Cerebellar cortex (tissue), 1 donor: Measurements from ENCODE around the gene ARL17B.
"Not testable (repeated sequence)": the region's sequence is repeated elsewhere in the genome, so short reads cannot be mapped to it uniquely, and the experiment has no call there.

Experiments
- DNase-seq: peaks from one replicate; pipeline ENCODE4 v3.0.0-alpha.2; 2015; ENCODE audit warnings: low spot score

The ARL17B gene

DNA sequence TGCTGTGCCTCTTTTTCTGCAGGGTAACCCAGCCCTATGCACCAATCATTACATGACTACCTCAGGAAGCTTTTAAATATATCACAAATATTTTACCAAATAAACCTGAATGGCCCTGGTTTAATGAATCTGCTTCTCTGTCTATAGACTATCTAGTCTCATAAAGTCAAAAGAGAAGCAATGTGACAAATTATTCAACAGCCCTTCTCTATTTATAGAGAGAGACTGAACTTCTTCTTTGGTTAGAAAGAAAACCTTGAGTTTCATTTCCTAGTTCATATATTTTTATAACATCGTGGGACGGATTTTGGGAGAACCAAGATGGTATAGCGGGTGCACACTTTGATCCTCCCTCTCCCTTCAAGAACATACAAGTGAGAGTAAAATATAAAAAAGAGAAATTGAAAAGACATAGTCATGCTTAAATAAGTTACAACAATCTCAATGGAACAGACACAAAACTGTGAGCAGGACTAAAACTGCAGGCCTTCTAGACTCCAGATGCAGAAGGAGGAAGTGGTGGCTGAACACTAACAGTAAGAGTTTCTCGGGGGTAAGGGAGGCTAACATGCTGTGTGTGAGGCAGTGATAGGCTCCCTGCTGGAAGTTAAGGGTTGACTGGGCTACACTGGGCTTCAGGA lies 70.5 kb downstream of the ARL17B start:
- DNase-seq = not testable (repeated sequence)

DNA sequence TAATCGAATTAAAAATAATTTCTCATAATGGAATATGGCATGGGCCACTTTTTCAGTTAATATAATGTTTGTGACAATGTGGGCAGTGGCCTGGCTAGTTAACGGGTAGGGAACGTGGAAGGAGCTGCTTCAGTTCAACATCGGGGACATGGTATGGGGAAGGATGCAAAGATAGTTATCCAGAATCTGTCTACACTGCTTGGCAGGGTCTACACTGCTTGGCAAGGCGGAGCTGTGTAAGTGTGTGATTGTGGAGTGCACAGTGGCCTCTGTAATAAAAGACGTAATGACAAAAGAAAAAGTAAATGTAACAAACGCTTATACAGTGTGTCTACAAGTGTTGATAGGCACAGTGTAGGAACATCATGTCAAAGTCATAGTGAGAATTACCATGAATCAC lies 74.0 kb downstream of the ARL17B start:
- DNase-seq = not testable (repeated sequence)

DNA sequence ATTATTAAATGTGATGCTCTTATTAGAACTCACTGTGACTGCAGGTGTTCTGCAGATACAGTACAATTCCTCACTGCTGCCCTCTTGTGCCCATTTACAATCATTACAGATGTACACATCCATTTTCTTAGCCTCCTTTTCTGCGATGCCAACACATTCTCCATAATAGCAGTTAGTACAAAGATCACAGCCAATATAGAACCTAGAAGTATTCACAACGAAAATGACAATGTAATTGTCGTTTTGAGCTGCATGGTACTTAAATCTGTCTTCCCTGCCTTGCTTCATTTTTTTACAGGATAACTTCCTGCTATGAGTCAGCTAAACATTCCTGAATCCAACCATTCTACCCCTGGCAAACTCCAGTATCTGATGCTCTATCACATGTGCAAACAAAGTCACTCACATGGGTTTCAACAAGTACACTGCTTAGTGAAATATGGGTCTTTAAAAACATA lies 74.8 kb downstream of the ARL17B start:
- DNase-seq = peak; percentile 94

DNA sequence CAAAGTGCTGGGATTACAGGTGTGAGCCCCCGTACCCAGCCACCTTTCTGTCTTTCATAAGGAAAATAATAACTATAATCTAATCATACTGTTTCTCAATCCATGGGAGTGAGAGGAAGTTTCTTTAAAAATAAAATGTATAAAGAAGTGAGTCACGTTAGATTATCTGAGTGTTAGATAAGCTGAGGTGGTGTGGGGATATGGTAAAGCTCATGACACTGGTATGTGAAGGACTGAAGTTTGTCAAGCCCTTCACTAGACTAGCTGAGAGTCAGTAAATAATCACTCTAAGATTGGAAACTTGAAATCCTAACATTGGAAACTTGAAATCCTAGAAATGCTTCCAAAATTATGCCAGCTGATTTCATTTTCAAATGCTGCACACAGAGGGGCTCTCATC lies 76.1 kb downstream of the ARL17B start:
- DNase-seq = not testable (repeated sequence)

- not testable (repeated sequence) for DNase-seq
Measured at GRCh38 chr17:46284467-46284866, 77.1 kb downstream of the ARL17B start.

- not testable (repeated sequence) for DNase-seq
Measured at GRCh38 chr17:46282635-46283034, 78.9 kb downstream of the ARL17B start.

DNA sequence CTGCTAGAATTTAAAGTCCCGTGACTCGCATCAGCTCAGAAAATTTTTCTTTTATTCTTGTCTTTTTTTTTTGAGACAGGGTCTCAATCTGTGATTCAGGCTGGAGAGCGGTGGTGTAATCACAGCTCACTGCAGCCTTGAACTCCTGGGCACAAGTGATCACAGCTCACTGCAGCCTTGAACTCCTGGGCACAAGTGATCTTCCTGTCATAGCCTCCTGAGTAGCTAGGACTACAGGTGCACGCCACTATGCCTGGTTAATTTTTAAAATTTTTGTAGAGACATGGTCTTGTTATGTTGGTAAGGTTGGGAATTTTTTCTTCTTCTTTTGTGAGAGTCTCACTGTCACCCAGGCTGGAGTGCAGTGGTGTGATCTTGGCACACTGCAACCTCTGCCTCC lies 80.2 kb downstream of the ARL17B start:
- DNase-seq = not testable (repeated sequence)

DNA sequence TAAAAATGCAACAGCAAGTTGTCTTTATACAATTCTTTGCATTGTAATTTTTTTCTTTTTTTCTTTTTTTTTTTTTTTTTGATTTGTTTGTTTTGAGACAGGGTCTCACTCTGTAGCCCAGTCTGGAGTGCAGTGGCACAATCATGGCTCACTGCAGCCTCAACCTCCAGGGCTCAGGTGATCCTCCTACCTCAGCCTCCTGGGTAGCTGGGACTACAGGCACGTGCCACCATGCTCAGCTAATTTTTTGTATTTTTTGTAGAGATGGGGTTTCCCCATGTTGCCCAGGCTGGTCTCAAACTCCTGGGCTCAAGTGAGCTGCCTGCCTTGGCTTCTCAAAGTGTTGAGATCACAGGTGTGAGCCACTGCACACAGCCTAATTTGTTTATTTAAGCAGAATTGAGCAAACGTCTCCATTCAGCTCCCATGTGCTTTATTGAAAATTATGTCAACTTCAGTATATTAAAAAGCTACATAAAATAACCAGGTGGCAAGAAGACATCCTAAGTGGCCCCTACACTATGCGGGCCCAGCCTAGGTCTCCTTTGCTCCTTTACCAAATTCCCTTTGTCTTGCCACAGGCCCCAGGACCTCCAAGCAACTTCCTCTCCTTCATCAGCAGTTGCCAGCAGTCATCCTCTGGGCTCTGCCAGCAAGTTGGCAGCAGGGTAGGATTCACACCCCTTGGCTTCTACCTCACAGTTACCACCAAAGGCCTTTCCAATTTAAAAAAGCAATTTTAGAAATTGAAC lies 84.7 kb downstream of the ARL17B start:
- DNase-seq = not testable (repeated sequence)

GRCh38 chr17:46274238-46274637 lies 87.3 kb downstream of the ARL17B start:
- DNase-seq = no peak

- no peak for DNase-seq
Measured at GRCh38 chr17:46273541-46274236, 87.9 kb downstream of the ARL17B start.

DNA sequence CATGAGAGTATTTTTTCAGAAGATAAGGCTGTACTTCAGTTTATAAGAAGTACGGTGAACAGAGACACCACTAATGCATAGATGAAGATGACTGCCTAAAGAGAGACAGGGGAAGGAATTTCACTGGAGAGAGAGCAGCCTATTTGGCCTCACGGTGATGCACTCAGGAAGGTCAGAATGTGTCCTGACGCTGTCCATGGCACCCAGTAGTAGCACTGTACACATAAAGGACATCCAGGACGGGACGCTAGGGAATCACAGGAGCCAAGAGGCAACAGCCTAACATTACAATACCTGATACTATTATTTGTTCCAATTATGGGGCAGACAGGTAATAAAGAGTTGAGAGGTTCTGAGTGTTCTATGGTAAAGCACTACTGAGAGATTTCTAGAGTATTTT lies 91.5 kb downstream of the ARL17B start:
- no peak for DNase-seq

GRCh38 chr17:46266656-46267544 lies 94.7 kb downstream of the ARL17B start:
- peak; percentile 79 for DNase-seq

DNA sequence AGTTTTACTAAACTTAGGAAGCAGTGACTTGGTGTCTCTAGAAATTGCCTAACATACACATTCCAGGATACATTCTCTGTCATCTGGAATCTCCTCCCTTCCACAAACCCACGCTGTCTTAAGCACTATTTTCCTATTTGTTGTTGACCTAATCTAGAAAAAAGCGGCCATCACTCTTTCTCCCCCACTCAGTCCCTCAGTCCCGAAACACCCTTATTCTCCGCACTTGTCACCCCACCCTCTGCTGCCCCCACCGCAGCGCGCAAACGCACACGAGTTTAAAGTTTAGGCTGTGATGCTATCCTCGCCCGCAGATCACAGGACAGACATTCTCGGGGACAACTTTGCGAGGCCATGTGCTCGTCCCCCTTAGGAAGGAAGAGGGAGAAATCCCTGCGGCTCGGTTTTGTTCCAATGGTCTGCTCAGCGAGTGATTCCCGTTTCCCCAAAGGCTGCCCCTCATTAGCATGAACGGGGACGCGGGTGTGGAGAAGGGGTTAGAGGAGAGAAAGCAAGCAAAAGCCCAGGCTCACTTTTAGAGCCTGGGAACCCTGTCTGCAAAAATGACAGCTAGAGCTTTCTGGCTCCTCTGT lies 95.4 kb downstream of the ARL17B start:
- not testable (repeated sequence) for DNase-seq

- DNase-seq = no peak
Measured at GRCh38 chr17:46264456-46265198, 96.9 kb downstream of the ARL17B start.

GRCh38 chr17:46262271-46262670 lies 99.3 kb downstream of the ARL17B start:
- DNase-seq = no peak

DNA sequence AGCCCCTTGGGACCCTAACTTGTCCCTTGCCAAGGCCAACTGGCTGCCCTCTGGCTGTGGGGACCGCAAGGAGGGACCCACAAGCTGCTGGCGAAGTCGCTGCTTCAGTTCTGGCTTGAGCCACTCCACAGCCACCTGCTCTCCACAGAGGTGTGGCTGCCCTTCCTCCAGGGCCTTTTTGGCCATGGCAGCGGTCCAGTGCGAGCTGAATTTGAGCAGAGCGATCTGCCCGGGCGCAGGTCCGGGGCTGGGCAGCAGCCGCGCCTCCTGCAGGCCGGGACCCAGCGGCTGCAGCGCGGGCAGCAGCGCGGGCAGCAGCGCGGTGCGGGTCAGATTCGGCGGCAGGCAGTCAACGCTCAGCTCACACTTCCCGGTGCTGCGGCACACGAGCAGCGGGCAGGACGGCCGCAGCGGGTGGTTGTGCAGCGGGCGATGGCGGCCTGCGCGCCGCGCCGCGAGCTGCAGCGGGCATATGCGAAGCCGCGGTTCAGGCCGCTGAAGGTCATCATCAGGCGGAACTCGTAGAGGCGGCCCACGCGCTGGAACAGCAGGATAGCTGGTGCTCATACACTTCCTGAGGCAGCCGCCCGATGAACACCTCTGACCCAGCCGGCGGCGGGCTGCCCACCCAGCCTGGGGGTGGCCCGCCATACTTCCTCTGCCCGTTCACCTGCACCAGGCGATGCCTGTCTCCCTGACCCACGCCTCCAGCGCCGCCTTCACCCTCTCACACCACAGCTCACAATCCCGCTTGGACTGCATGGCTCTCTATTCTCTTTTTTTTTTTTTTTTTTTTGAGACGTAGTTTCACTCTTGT lies 101.5 kb downstream of the ARL17B start:
- peak; percentile 38 for DNase-seq

- not testable (repeated sequence) for DNase-seq
Measured at GRCh38 chr17:46256369-46256768, 105.2 kb downstream of the ARL17B start.

DNA sequence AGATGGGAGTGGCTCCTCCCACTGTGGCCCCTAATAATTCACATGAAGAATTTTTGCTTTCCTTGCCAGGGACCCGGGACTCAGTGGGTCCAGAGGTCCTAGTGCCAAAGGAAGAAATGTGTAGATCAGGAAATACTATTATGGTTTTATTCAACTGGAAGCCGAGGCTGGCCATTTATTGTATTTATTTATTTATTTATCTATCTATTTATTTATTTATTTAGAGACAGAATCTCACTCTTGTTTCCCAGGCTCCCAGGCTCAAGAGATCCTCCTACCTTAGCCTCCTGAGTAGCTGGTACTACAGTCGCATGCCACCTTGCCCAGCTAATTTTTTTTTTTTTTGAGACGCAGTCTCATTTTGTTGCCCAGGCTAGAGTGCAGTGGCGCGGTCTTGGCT lies 107.4 kb downstream of the ARL17B start:
- DNase-seq = not testable (repeated sequence)

DNA sequence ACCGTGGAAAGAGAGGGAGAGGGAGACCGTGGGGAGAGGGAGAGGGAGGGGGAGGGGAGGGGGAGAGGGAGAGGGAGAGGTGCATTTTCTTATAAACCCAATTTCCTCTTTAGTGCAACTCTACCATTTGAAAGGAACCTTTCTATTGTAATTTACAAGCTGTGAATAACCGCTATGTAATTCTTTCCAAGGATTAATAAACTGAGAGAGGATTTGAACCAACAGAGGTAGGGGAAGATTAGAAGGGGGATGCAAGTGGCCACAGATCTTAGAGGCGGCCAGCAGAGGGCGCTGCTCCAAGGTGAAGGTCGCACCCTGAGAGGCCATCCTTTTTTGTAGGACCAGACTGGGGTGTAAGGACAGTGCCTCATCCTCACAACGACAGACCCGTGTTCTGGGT lies 107.8 kb downstream of the ARL17B start:
- peak; percentile 42 for DNase-seq

- DNase-seq = not testable (repeated sequence)
Measured at GRCh38 chr17:46252804-46253203, 108.8 kb downstream of the ARL17B start.
